B cell (primary cell): ENCODE measurements around the gene LENG1.

Experiments
- EZH2 ChIP-seq: IDR thresholded peaks from 2 replicates; pipeline ENCODE4 v1.6.1; 2012; ENCODE audit warnings: borderline replicate concordance, low read depth, mild to moderate bottlenecking, moderate library complexity, low read length; ENCODE audit not compliant: insufficient read depth, poor library complexity, severe bottlenecking
- TF ChIP-seq, protein P1 (sequence below): fragments of 200-600 bp; IDR thresholded peaks from one replicate; pipeline ENCODE4 v1.8.0; 2022; ENCODE audit warnings: antibody characterized with exemption, mild to moderate bottlenecking

DNA sequence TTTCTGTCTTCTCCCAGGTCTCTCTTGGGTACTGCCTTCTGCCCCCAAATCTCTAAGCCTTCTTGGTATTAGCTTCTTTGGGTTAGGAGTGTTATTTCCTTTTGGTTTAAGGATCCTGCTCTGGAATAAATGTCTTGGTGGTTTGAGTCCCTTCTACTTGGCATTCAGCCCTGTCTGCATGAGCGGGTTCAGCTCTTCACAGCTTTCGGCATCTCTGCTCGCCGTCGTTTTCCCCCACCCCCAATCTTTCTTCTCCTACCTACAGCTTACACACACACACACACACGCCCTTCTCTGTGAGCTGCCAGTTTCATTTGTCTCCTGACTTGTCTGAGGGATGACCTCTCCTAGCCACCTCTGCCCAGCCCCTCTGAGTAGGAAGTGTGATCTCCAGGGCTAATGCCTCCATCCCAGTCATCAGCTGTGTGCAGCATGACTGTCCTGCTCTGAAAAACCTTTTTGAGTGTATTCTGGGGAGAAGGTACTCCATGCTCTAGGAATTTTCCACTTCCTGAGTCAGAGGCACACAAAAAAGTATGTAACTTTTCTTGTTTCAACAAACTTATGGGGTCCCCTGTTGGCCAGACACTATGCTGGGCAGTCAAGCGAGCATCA, 17.2 kb downstream of the LENG1 start:
- TF ChIP-seq, protein P1, sequence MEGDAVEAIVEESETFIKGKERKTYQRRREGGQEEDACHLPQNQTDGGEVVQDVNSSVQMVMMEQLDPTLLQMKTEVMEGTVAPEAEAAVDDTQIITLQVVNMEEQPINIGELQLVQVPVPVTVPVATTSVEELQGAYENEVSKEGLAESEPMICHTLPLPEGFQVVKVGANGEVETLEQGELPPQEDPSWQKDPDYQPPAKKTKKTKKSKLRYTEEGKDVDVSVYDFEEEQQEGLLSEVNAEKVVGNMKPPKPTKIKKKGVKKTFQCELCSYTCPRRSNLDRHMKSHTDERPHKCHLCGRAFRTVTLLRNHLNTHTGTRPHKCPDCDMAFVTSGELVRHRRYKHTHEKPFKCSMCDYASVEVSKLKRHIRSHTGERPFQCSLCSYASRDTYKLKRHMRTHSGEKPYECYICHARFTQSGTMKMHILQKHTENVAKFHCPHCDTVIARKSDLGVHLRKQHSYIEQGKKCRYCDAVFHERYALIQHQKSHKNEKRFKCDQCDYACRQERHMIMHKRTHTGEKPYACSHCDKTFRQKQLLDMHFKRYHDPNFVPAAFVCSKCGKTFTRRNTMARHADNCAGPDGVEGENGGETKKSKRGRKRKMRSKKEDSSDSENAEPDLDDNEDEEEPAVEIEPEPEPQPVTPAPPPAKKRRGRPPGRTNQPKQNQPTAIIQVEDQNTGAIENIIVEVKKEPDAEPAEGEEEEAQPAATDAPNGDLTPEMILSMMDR: no peak
- TF ChIP-seq EZH2: no peak
